Neural cell (in vitro differentiated cells): ENCODE results near the gene SPTBN1. TPM values are rescaled to one million over a fixed set of nuclear protein-coding genes. Genes with fewer than 3 reads are reported as not detected.

ENCODE experiments used
- H2AFZ ChIP-seq: fragments of 200-600, 300-800 bp; sonication (generic), shearing (Covaris generic); 2 replicates; pipeline ENCODE4 v1.6.0; 2014; ENCODE audit warnings: low read depth, mild to moderate bottlenecking, antibody characterized with exemption, low read length, moderate library complexity
- H3F3A ChIP-seq: fragments of 200-600 bp; shearing (Covaris generic); 2 replicates; pipeline ENCODE4 v1.6.1; 2016; ENCODE audit warnings: mild to moderate bottlenecking, moderate library complexity, mixed read lengths, antibody characterized with exemption, low read length; ENCODE audit not compliant: insufficient read depth, poor library complexity, severe bottlenecking
- H3K27ac ChIP-seq: fragments of 200-600, 300-800 bp; sonication (generic), shearing (Covaris generic); 2 replicates; pipeline ENCODE4 v1.5.1; 2014; ENCODE audit warnings: mild to moderate bottlenecking, low read length, moderate library complexity
- H3K27me3 ChIP-seq: fragments of 300-800, 200-600 bp; sonication (generic), shearing (Covaris generic); 2 replicates; pipeline ENCODE4 v1.6.0; 2014; ENCODE audit warnings: mild to moderate bottlenecking, low read depth, low read length, moderate library complexity; ENCODE audit not compliant: insufficient read depth
- H3K36me3 ChIP-seq: fragments of 300-800, 200-600 bp; sonication (generic), shearing (Covaris generic); 2 replicates; pipeline ENCODE4 v1.5.1; 2014; ENCODE audit warnings: mild to moderate bottlenecking, antibody characterized with exemption, low read length, moderate library complexity; ENCODE audit not compliant: insufficient read depth
- H3K4me2 ChIP-seq: fragments of 300-800, 200-600 bp; sonication (generic), shearing (Covaris generic); 2 replicates; pipeline ENCODE4 v1.6.0; 2014; ENCODE audit warnings: mild to moderate bottlenecking, low read length
- H3K4me3 ChIP-seq: fragments of 300-800, 200-600 bp; sonication (generic), shearing (Covaris generic); 2 replicates; pipeline ENCODE4 v1.5.1; 2014; ENCODE audit warnings: mild to moderate bottlenecking, low read length, moderate library complexity
- H3K79me2 ChIP-seq: fragments of 200-600 bp; shearing (Covaris generic); replicated peaks from 2 replicates; pipeline ENCODE4 v1.6.0; 2014; ENCODE audit warnings: mild to moderate bottlenecking, low read length, moderate library complexity; ENCODE audit not compliant: insufficient read depth
- H3K9ac ChIP-seq: fragments of 300-800, 200-600 bp; sonication (generic), shearing (Covaris generic); 2 replicates; pipeline ENCODE4 v1.6.1; 2016; ENCODE audit warnings: mild to moderate bottlenecking, low read length, mixed read lengths
- H3K9me2 ChIP-seq: fragments of 200-600 bp; shearing (Covaris generic); 2 replicates; pipeline ENCODE4 v1.6.1; 2016; ENCODE audit warnings: mild to moderate bottlenecking, low read length, mixed read lengths; ENCODE audit not compliant: insufficient read depth
- H3K9me3 ChIP-seq: fragments of 200-600, 300-800 bp; sonication (generic), shearing (Covaris generic); 2 replicates; pipeline ENCODE4 v1.6.1; 2016; ENCODE audit warnings: mild to moderate bottlenecking, mixed run types, low read length, moderate library complexity, mixed read lengths
- H4K20me1 ChIP-seq: fragments of 200-600 bp; shearing (Covaris generic); 2 replicates; pipeline ENCODE4 v1.6.1; 2016; ENCODE audit warnings: mild to moderate bottlenecking, mixed run types; ENCODE audit not compliant: insufficient read depth
- EP300 ChIP-seq: fragments of 450-650 bp; conservative IDR thresholded peaks from 2 replicates; pipeline ENCODE4 v1.6.1; 2014; ENCODE audit warnings: antibody characterized with exemption, mild to moderate bottlenecking, moderate library complexity; ENCODE audit not compliant: poor library complexity, severe bottlenecking
- EZH2 ChIP-seq: fragments of 200-600, 300-800 bp; shearing (Covaris generic), sonication (generic); IDR thresholded peaks from 2 replicates; pipeline ENCODE4 v1.6.1; 2014; ENCODE audit warnings: antibody characterized with exemption, low read length, borderline replicate concordance, mild to moderate bottlenecking; ENCODE audit not compliant: insufficient read depth, poor library complexity, severe bottlenecking
- MXI1 ChIP-seq: fragments of 450-650 bp; conservative IDR thresholded peaks from 2 replicates; pipeline ENCODE4 v1.6.1; 2014; ENCODE audit warnings: antibody characterized with exemption, mild to moderate bottlenecking; ENCODE audit not compliant: poor library complexity, severe bottlenecking
- POLR2AphosphoS5 ChIP-seq: IDR thresholded peaks from 2 replicates; pipeline ENCODE4 v1.6.1; 2012
- RAD21 ChIP-seq: fragments of 450-650 bp; conservative IDR thresholded peaks from 2 replicates; pipeline ENCODE4 v1.6.1; 2014; ENCODE audit warnings: antibody characterized with exemption, mild to moderate bottlenecking, moderate library complexity
- SMC3 ChIP-seq: fragments of 450-650 bp; conservative IDR thresholded peaks from 2 replicates; pipeline ENCODE4 v1.6.1; 2014; ENCODE audit warnings: antibody characterized with exemption, mild to moderate bottlenecking, moderate library complexity; ENCODE audit not compliant: poor library complexity
- TAF1 ChIP-seq: IDR thresholded peaks from 2 replicates; pipeline ENCODE4 v1.6.1; 2012; ENCODE audit warnings: low read depth
- polyA minus RNA-seq: library from RNA; depleted of rRNA, polyadenylated mRNA; stranded (reverse); fragments of >200 nt; gene quantifications from 2 replicates; pipeline ENCODE4 v1.2.3, GENCODE V29; 2014
- polyA plus RNA-seq: library from polyadenylated mRNA; depleted of rRNA; stranded (reverse); fragments of >200 nt; gene quantifications from 2 replicates; pipeline ENCODE4 v1.2.3, GENCODE V29; 2014
- TF ChIP-seq, protein P1 (sequence below): IDR thresholded peaks from 2 replicates; pipeline ENCODE4 v1.6.1; 2012; ENCODE audit warnings: borderline replicate concordance
- TF ChIP-seq, protein P2 (sequence below): fragments of 450-650 bp; IDR thresholded peaks from 2 replicates; pipeline ENCODE4 v1.5.1; 2014; ENCODE audit warnings: antibody characterized with exemption, mild to moderate bottlenecking, moderate library complexity; ENCODE audit not compliant: poor library complexity, severe bottlenecking

The SPTBN1 gene
- polyA plus RNA-seq (92.1 and 99.4 TPM in 2 replicates), polyA minus RNA-seq (347 and 376 TPM in 2 replicates)

DNA sequence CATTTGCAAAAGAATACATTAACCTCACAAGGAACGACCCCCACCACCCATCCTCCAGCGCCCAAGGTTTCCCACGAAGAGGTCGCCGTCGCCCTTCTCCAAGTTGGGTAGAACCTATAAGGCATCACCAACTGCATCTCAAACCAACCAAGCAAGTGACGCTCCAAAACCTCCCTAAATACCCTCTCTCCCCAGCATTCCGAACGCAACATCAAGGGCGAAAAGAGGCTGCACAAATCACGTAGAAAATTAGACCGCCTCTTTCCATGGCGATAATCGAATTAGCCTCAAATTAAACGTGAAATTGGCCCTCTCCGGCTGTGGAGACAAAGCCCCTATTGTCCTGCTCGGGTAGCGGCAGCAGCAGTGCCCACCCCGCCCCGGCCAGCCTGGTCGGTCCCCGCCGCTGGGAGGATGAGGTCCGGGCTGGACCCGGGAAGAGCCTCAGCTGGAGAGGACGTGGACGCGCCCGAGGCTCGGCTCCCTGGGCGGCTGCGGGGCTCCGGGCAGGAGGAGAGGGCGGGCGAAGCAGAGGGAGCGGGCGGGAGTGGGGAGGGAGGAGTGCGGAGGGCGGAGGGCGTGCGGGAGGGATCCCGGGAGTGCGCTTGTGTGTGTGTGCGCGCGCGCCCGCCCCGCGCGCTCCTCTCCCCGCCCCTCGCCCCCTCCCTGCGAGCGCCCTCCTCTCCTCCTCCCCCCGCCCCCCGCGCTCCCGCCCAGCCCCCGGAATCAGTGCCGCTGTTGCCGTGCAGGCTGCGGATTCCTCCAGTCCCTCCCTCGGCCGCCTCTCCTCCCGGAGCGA, at the start of gene SPTBN1:
Gene SPTBN1, plus strand, starts transcription at position 765 of the 799 bp plus-strand sequence. CDS start 70,092 bp downstream, outside the sequence.
- Histone ChIP-seq H3K79me2 (peaks cover 31% of the 10 kb centered on the region), H2AFZ (peak within 1 kb of the TSS; percentile 92), H3K4me2 (peak within 1 kb of the TSS; percentile 35), H4K20me1 (peaks cover 14% of the 10 kb centered on the region), H3K9me2 (no peaks in the 10 kb centered on the region), H3K9ac (peak within 1 kb of the TSS; percentile 95), H3K27ac (peak within 1 kb of the TSS; percentile 98), H3F3A (peaks cover 5% of the 10 kb centered on the region), H3K27me3 (no peaks in the 10 kb centered on the region), H3K4me3 (peak within 1 kb of the TSS; percentile 76), H3K9me3 (no peaks in the 10 kb centered on the region), H3K36me3 (no peaks in the 10 kb centered on the region)
- TF ChIP-seq, protein P1, sequence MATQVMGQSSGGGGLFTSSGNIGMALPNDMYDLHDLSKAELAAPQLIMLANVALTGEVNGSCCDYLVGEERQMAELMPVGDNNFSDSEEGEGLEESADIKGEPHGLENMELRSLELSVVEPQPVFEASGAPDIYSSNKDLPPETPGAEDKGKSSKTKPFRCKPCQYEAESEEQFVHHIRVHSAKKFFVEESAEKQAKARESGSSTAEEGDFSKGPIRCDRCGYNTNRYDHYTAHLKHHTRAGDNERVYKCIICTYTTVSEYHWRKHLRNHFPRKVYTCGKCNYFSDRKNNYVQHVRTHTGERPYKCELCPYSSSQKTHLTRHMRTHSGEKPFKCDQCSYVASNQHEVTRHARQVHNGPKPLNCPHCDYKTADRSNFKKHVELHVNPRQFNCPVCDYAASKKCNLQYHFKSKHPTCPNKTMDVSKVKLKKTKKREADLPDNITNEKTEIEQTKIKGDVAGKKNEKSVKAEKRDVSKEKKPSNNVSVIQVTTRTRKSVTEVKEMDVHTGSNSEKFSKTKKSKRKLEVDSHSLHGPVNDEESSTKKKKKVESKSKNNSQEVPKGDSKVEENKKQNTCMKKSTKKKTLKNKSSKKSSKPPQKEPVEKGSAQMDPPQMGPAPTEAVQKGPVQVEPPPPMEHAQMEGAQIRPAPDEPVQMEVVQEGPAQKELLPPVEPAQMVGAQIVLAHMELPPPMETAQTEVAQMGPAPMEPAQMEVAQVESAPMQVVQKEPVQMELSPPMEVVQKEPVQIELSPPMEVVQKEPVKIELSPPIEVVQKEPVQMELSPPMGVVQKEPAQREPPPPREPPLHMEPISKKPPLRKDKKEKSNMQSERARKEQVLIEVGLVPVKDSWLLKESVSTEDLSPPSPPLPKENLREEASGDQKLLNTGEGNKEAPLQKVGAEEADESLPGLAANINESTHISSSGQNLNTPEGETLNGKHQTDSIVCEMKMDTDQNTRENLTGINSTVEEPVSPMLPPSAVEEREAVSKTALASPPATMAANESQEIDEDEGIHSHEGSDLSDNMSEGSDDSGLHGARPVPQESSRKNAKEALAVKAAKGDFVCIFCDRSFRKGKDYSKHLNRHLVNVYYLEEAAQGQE = peak; percentile 83
- TF ChIP-seq, protein P2, sequence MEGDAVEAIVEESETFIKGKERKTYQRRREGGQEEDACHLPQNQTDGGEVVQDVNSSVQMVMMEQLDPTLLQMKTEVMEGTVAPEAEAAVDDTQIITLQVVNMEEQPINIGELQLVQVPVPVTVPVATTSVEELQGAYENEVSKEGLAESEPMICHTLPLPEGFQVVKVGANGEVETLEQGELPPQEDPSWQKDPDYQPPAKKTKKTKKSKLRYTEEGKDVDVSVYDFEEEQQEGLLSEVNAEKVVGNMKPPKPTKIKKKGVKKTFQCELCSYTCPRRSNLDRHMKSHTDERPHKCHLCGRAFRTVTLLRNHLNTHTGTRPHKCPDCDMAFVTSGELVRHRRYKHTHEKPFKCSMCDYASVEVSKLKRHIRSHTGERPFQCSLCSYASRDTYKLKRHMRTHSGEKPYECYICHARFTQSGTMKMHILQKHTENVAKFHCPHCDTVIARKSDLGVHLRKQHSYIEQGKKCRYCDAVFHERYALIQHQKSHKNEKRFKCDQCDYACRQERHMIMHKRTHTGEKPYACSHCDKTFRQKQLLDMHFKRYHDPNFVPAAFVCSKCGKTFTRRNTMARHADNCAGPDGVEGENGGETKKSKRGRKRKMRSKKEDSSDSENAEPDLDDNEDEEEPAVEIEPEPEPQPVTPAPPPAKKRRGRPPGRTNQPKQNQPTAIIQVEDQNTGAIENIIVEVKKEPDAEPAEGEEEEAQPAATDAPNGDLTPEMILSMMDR = no peak
- TF ChIP-seq SMC3 (peak; percentile 43), TAF1 (peak; percentile 80), POLR2AphosphoS5 (peak; percentile 98), EZH2 (no peak), EP300 (peak; percentile 6), RAD21 (peak; percentile 41), MXI1 (no peak)

DNA sequence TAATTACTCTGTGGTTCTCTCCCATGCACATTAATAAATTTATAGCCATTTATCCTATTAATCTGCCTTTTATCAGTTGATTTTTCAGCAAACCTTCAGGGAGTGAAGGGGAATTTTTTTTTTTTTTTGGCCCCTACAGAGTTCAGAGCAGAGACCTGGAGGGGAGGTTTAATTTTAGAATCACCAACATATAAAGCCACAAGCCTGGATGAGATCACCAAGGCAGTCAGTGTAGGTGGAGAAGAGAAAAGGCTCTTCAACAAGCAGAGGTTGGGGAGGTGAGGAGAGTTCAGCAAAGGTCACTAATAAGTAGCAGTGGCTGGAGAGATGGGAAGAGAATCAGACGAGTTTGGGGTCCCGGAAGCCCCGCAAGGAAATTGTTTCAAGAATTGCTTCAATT, 48.4 kb upstream of the SPTBN1 start:
- Histone ChIP-seq H3K27me3 (no peaks in the 10 kb centered on the region), H3K36me3 (no peaks in the 10 kb centered on the region), H3K9me2 (no peaks in the 10 kb centered on the region), H3K27ac (no peak overlapping the region), H3K4me2 (no peak overlapping the region), H3K4me3 (no peak overlapping the region), H3K79me2 (no peaks in the 10 kb centered on the region), H4K20me1 (no peaks in the 10 kb centered on the region), H3F3A (no peaks in the 10 kb centered on the region), H3K9me3 (no peaks in the 10 kb centered on the region), H2AFZ (no peak overlapping the region), H3K9ac (no peak overlapping the region)
- TF ChIP-seq EP300 = no peak
- TF ChIP-seq, protein P2 = no peak
- TF ChIP-seq MXI1 = no peak
- no peak for TF ChIP-seq SMC3
- no peak for TF ChIP-seq RAD21
- TF ChIP-seq POLR2AphosphoS5 = no peak
- no peak for TF ChIP-seq EZH2
- TF ChIP-seq TAF1 = no peak
- TF ChIP-seq, protein P1 = no peak
